Mesothelial cell of epicardium (in vitro differentiated cells): ENCODE measurements around the gene UBE2E1. TPM values are rescaled to one million over a fixed set of nuclear protein-coding genes. Genes with fewer than 3 reads are reported as not detected.
"Not testable (repeated sequence)": the region's sequence is repeated elsewhere in the genome, so short reads cannot be mapped to it uniquely, and the experiment has no call there.

Experiments used
- DNase-seq, 2 experiments: peaks; one replicate each; pipeline ENCODE4 v3.0.0; 2021; ENCODE audit warnings: low spot score in 2 of 2; ENCODE audit not compliant: unreplicated experiment in 2 of 2
- H3K27ac Mint-ChIP-seq: 2 replicates; pipeline ENCODE4 v1.8.0; 2021; ENCODE audit warnings: mixed read lengths
- H3K27me3 Mint-ChIP-seq: 2 replicates; pipeline ENCODE4 v1.8.0; 2021; ENCODE audit warnings: low read depth, mixed read lengths
- H3K36me3 Mint-ChIP-seq: 2 replicates; pipeline ENCODE4 v1.8.0; 2021; ENCODE audit warnings: mixed read lengths
- H3K4me1 Mint-ChIP-seq: 2 replicates; pipeline ENCODE4 v1.8.0; 2021; ENCODE audit warnings: mixed read lengths
- H3K4me3 Mint-ChIP-seq: 2 replicates; pipeline ENCODE4 v1.8.0; 2021; ENCODE audit warnings: mild to moderate bottlenecking, moderate library complexity, mixed read lengths
- H3K9me3 Mint-ChIP-seq: 2 replicates; pipeline ENCODE4 v1.8.0; 2021; ENCODE audit warnings: mixed read lengths
- total RNA-seq: library from RNA; stranded (reverse); gene quantifications from 3 replicates; pipeline ENCODE4 v1.2.1, GENCODE V29; 2021
- TF ChIP-seq, protein P1 (sequence below): fragments of 200-600 bp; sonication (generic); IDR thresholded peaks from one replicate; pipeline ENCODE4 v1.5.0; 2021; ENCODE audit warnings: antibody characterized with exemption; ENCODE audit not compliant: unreplicated experiment

Gene UBE2E1
- total RNA-seq, 1 donor from 2014 or later: 89.9 TPM

- Mint-ChIP-seq H3K4me3 (peak within 1 kb of the TSS; percentile 100), H3K27me3 (no peaks in the 10 kb centered on the region), H3K4me1 (peaks cover 57% of the 10 kb centered on the region), H3K27ac (peak within 1 kb of the TSS; percentile 97), H3K36me3 (peaks cover 24% of the 10 kb centered on the region), H3K9me3 (no peaks in the 10 kb centered on the region)
- DNase-seq: peak; percentile 89 to 95
- TF ChIP-seq, protein P1, sequence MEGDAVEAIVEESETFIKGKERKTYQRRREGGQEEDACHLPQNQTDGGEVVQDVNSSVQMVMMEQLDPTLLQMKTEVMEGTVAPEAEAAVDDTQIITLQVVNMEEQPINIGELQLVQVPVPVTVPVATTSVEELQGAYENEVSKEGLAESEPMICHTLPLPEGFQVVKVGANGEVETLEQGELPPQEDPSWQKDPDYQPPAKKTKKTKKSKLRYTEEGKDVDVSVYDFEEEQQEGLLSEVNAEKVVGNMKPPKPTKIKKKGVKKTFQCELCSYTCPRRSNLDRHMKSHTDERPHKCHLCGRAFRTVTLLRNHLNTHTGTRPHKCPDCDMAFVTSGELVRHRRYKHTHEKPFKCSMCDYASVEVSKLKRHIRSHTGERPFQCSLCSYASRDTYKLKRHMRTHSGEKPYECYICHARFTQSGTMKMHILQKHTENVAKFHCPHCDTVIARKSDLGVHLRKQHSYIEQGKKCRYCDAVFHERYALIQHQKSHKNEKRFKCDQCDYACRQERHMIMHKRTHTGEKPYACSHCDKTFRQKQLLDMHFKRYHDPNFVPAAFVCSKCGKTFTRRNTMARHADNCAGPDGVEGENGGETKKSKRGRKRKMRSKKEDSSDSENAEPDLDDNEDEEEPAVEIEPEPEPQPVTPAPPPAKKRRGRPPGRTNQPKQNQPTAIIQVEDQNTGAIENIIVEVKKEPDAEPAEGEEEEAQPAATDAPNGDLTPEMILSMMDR: peak; percentile 79
Observed at GRCh38 chr3:23916886-23917678, 111.3 kb downstream of the UBE2E1 start, which contains the start of the genes NKIRAS1 and RPL15. NKIRAS1 (minus strand) TSS chr3:23916990; CDS start chr3:23910904, 6,086 bp downstream. RPL15 (plus strand) TSS chr3:23917132; CDS start chr3:23917860, 728 bp downstream.

DNA sequence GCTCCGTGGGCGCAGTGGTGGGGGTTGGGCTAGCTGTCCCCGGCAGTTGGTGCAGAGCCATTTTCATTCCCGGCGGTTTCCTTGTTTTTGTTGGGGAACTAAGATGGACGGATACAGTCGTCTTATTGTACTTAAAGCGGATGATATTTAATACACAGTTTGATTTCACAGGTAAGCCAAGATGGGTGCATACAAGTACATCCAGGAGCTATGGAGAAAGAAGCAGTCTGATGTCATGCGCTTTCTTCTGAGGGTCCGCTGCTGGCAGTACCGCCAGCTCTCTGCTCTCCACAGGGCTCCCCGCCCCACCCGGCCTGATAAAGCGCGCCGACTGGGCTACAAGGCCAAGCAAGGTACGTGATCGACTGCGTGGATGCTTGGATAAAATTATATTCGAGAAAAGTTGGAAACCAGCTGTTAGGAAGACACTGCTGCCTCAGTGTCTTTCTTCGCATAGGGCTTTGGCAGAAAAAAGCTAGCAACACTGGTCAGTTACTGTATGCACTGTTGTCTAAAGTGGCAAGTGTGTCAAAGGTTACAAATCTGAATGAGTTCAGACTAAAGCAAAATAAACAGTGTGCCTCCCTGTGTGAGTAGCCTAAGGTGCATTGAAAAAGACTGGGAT lies 112.0 kb downstream of the UBE2E1 start:
- H3K36me3 Mint-ChIP-seq: peaks cover 23% of the 10 kb centered on the region
- peaks cover 55% of the 10 kb centered on the region for H3K4me1 Mint-ChIP-seq
- H3K4me3 Mint-ChIP-seq: peak overlapping the region; percentile 100
- H3K27me3 Mint-ChIP-seq, DNase-seq, H3K9me3 Mint-ChIP-seq: not testable (repeated sequence)
- H3K27ac Mint-ChIP-seq: peak overlapping the region; percentile 97

- Mint-ChIP-seq H3K4me3 (peak overlapping the region; percentile 100), H3K36me3 (peaks cover 25% of the 10 kb centered on the region), H3K4me1 (peaks cover 53% of the 10 kb centered on the region), H3K27ac (peak overlapping the region; percentile 97)
- H3K9me3 Mint-ChIP-seq, DNase-seq, H3K27me3 Mint-ChIP-seq: not testable (repeated sequence)
Observed at GRCh38 chr3:23918331-23918730, 112.6 kb downstream of the UBE2E1 start.

- peaks cover 49% of the 10 kb centered on the region for H3K4me1 Mint-ChIP-seq
- peak overlapping the region; percentile 62 for H3K27ac Mint-ChIP-seq
- peaks cover 25% of the 10 kb centered on the region for H3K36me3 Mint-ChIP-seq
- DNase-seq: no peak
- H3K27me3 Mint-ChIP-seq: no peaks in the 10 kb centered on the region
- TF ChIP-seq, protein P1: no peak
- no peaks in the 10 kb centered on the region for H3K9me3 Mint-ChIP-seq
- H3K4me3 Mint-ChIP-seq: peak overlapping the region; percentile 24
Observed at GRCh38 chr3:23919628-23920027, 113.9 kb downstream of the UBE2E1 start.

GRCh38 chr3:23920151-23920655 lies 114.4 kb downstream of the UBE2E1 start:
- DNase-seq: no peak
- TF ChIP-seq, protein P1: no peak
- H3K27me3 Mint-ChIP-seq: no peaks in the 10 kb centered on the region
- no peaks in the 10 kb centered on the region for H3K9me3 Mint-ChIP-seq
- H3K4me1 Mint-ChIP-seq: peaks cover 43% of the 10 kb centered on the region
- peaks cover 29% of the 10 kb centered on the region for H3K36me3 Mint-ChIP-seq
- no peak overlapping the region for H3K4me3 Mint-ChIP-seq
- H3K27ac Mint-ChIP-seq: peak overlapping the region; percentile 62

- DNase-seq: no peak
- TF ChIP-seq, protein P1: no peak
- H3K4me1 Mint-ChIP-seq: peaks cover 35% of the 10 kb centered on the region
- no peaks in the 10 kb centered on the region for H3K9me3 Mint-ChIP-seq
- peaks cover 29% of the 10 kb centered on the region for H3K36me3 Mint-ChIP-seq
- H3K27ac Mint-ChIP-seq: peak overlapping the region; percentile 53
- H3K4me3 Mint-ChIP-seq: no peak overlapping the region
- no peaks in the 10 kb centered on the region for H3K27me3 Mint-ChIP-seq
Observed at GRCh38 chr3:23921052-23921511, 115.3 kb downstream of the UBE2E1 start.
